ENCODE results near the gene ZNF274.
"Not testable (repeated sequence)": the region's sequence is repeated elsewhere in the genome, so short reads cannot be mapped to it uniquely, and the experiment has no call there.

ZNF274 gene

DNA sequence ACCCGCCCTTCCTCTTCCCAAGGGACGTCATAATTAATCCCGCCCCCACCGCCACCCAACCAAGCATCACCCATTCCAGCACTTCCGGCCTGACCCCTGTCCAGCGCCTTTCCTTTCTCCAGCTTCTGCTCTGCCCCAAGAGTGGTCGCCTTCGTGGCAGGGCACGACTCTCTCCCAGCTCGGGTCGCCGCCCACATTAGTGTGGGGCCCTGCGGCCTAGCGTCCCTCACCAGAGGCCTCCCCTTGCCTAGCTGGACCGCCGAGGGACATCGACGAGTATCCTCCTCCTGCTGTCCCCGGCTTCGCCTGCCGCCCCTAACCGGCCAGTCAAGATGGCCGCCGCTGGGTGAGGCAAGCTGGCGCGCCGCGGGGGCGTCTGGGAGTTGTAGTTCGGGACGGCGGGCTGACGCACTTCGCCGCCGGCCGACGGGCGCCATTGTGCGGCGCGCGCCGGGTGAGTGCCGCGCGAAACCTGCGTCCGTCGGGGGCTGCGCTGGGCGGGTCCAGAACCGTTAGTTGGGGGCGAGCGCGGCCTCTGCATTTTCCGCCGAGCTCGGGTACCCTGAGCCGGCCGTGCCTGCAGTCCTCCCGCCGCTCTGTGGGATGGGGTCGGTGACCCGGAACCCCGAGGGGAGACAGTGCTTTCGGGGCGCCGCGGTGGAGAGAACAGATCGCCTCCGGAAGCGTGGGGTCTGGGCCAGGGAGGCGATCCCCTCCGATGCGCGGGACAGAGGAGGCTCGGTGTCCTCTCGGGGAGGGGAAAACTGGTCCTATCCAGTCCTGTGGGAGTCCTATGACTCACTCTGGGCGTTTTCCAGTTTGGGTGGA lies at the start of gene ZNF274:
Gene ZNF274 (plus strand): TSS at position 73 of the 828 bp plus-strand sequence. CDS start 905 bp downstream, outside the sequence.
- peak; percentile 86 for DNase-seq (ENCODE audit: low read depth)

DNA sequence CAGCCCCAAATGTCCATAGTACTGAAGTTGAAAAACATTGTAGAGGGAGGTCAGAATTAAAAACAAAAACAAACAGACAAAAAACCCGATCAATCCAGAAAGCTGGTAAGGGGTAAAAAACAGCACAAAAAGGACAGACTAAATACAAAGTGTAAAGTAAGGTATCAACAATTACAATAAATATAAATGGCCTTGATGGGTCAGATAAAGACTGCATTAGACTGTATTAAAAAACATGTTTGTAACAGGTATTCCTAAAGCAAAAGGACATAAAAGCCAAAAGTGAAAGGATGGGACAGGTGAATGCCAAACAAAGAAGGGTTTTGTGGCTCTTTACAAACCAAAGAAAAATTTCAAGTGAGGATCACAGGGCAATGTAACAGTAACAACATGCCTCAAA lies 48.6 kb upstream of the ZNF274 start:
- DNase-seq (ENCODE audit: low read depth) = no peak

DNA sequence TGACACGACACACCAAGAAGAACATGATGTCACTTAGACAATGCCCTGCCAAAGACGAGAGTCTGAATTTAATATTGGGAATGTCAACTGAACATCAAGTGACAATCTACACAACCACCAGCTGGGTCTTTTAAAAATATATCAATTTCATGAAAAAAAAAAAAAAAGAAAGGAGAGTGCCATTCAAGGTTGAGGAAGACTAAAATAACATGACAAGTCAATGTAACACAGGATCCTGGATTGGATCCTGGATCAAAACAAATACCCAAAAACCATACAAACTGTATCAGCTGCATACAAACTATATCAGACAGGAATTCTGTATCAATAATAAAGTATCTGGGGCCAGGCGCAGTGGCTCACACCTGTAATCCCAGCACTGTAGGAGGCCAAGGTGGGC lies 37.0 kb upstream of the ZNF274 start:
- DNase-seq (ENCODE audit: low read depth) = no peak

DNA sequence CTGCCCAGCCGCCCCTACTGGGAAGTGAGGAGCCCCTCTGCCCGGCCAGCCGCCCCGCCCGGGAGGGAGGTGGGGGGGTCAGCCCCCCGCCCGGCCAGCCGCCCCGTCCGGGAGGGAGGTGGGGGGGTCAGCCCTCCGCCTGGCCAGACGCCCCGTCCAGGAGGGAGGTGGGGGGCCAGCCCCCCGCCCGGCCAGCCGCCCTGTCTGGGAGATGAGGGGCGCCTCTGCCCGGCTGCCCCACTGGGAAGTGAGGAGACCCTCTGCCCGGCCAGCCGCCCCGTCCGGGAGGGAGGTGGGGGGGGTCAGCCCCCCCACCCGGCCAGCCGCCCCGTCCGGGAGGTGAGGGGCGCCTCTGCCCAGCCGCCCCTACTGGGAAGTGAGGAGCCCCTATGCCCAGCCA lies 35.4 kb upstream of the ZNF274 start:
- not testable (repeated sequence) for DNase-seq (ENCODE audit: low read depth)

DNA sequence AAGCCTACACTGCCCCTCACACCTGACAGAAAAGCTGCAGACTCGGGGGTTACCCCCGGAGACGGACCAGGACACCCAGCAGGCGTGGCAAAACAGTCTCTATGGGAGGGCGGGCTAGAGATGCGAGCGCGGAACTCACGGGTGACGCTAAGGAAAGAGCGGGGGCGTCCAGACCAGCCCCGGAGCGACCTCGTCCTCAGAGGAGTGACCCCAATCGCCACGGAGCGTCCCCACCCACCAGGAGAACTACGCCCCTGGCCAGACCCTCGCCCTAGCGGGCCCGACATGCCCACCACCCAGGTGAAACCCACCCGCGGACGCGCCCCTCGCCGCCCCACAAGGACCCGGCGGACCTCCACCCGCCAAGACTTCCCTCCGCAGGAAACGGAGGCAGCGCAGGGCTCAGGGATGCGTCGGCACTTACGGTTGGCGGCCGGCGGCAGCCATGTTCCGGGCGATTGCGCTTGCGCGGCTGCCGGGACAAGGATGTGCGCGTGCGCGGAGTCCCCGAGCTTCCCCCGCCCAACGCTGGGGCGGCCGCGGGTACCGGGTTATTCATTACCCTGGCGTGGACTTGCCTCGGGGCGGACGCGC lies 32.4 kb upstream of the ZNF274 start, which contains the start of gene ZNF329:
Gene ZNF329 (minus strand): TSS at position 462 of the 594 bp plus-strand sequence. CDS start 21,286 bp downstream, outside the sequence.
- peak; percentile 92 for DNase-seq (ENCODE audit: low read depth)

DNA sequence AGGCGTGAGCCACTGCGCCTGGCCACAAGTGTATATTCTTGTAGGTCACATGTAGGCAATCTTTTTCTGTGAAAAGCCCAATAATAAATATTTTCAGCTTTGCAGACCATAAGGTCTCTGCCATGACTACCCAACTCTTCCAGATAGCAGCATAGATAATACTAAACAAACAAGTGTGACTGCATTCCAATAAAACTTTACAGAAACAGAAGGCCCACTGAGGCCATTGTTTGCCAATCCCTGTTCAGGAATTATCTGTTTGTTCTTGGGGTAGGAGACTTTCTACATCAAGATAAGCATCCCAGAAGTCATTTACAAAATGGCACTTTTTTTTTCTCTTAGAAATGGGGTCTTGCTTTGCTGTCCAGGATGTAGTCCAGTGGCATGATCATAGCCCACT lies 29.5 kb upstream of the ZNF274 start:
- no peak for DNase-seq (ENCODE audit: low read depth)

DNA sequence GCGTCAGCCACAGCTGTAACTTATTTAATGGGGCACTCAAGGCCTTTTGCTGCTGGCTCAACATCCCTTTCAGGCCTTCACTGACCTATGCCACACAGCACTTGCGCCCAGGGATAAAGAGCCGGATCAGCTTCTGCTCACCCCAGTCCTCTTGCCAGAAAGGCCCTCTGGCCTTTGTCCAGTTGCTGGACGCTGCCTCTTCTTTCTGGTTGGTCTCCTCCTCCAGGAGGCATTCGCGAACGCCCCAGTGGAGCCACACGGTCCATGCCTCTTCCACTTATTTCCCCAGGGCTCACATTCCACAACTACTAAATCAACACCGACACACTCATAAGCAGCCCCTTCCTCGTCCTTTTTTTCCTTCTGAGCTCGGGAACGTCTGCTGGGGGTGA lies 28.6 kb upstream of the ZNF274 start:
- DNase-seq (ENCODE audit: low read depth) = no peak

DNA sequence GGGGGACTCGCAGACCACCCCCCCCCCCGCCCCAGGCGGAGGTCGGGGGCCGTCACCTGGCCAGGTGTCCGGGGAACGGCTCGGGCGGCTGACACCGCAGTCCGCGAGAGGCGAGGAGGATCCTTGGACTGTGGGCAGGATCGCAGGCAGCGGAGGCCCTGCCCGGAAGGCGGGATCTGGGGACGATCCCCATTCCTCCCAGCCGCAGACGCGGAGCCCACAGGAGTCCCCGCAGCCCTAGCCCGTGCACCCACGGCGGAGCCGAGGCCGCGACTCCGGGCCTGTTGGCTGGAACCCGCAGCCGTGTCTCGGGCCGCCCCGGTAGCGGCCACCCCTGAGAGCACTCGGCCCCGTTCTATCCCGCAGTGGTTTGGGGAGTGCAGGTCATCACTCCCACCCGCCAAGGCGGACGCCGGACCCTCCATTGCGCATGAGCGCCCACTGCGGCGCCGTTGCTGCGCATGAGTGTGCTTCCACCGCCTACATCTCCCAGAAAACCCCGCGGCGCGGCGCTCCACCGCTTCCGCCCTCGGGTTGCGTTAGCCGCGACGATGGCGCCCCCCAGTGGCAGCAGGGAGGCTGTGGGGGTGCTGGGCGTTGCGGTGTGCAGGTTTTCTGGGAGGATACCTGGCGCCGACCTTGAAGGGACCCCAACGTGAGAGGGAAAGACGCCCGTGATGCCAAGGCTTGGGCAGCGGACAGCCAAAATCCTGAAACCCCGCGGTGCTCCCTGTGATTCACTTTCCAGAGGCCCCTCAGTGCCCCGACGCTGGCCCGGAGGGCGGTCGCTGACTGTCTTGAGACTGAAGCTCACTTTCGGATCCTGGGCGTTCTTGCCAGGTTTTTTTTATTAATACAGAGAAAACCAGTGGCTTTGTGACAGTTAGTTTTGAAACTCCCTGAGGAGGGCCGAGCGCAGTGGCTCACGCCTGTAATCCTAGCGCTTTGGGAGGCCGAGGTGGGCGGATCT lies 27.9 kb upstream of the ZNF274 start:
- peak; percentile 97 for DNase-seq (ENCODE audit: low read depth)

DNA sequence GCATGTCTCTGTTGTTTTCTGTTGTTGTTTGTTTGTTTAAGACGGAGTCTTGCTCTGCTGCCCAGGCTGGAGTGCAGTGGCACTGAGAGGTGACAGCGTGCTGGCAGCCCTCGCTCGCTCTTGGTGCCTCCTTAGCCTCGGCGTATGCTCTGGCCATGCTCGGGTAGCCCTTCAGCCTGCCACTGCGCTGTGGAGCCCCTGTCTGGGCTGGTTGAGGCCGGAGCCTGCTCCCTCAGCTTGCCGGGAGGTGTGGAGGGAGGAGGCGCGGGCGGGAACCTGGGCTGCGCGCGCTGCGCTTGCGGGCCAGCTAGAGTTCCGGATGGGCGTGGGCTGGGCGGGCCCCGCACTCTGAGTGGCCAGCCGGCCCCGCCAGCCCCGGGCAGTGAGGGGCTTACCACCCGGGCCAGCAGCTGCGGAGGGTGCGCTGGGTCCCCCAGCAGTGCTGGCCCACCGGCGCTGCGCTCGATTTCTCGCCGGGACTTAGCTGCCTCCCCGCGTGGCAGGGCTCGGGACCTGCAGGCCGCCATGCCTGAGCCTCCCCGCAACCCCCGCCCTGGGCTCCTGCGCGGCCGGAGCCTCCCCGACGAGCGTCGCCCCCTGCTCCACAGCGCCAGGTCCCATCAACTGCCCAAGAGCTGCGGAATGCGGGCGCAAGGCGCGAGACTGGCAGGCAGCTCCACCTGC lies 25.7 kb upstream of the ZNF274 start:
- DNase-seq (ENCODE audit: low read depth) = no peak

DNA sequence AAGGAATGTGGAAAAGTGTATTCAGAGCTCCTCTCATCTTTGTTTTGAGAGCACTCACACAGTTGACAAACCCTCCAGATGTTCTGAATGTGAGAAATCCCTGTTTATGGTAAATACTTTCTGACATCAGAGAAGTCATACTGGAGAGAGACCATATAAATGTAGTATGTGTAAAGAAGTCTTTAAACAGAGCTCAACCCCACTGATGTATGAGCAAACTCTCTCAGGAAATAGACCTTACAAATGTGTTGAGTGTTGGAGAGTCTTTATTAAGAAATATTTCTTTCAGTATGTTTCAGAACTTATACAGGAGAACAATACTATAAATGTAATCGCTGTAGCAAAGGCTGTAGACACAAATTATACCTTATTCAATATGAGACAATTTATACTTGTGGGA lies 16.6 kb upstream of the ZNF274 start:
- no peak for DNase-seq (ENCODE audit: low read depth)

DNA sequence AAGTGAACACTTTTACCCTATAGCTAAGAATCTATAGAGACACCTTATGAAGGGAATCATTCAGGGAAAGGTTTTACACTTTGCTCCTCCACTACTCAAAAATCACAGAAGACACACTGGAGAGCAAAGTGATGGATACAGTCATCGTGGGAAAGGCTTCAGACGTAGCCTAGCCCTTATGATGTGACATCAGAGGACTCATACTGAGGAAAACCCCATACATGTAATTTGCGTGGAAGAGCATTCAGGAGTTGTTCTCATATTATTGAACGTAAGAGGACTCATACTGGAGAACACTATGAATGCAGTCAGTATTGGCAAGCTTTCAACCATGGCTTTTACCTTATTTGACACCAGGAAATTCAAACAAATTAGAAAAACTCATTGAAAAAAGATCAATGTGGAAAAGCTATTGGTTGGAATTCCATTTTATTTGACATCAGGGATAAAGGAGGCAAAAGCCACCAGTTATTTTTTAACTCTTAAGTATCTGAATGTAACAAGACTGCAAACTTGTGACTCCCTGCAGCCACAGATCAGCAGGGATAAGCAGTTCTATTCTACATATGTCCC lies 16.1 kb upstream of the ZNF274 start:
- DNase-seq (ENCODE audit: low read depth) = no peak

DNA sequence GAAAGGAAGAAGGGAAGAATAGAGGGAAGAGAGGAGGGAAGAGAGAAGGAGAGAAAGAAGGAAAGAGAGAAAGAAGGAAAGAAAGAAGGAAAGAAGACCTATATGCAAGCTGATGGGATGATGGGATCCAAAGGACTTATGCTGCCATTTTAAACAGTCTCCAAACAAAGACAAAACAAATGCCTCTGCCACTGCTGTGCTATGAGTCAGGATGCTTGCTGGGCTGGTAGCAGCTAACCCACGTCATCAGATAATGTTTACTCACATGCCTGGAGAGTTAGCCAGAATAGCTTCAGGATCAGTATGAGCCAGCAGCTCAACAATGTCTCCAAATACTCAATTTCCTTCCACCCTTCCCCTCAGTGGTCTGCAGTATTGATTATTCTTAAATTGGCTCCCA lies 12.0 kb upstream of the ZNF274 start:
- DNase-seq (ENCODE audit: low read depth) = no peak

DNA sequence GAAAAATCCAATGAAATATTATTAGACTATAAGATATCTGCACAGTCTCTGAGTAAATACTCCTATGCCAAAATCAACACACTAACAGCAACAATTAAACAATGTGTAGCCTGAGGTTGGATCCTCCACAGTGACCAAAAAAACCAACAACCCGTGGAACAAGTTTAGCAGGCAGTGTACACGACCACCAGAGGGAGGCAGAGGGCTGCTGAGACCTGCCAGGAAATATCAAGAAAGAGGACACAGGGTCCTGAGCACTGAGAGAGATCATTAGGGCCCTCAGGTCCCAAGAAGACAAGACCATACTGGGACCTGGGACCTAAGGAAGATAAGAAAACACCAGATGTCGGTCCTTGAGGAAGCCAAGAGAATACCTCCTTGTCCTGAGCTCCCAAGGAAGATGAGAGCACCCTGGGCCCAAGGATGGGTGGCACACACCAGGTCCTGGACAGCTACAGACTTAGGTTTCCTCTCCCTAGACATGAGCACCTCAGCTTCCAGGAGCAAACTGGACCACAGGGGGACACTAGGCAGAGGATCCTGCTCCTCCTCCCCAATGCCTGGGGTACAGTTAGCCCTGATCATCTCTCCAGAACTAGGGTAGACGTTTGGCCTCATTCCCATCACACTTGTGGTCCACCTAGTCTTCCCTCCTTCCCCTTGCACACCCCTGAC lies 822 bp upstream of the ZNF274 start:
- peak; percentile 37 for DNase-seq (ENCODE audit: low read depth)

DNA sequence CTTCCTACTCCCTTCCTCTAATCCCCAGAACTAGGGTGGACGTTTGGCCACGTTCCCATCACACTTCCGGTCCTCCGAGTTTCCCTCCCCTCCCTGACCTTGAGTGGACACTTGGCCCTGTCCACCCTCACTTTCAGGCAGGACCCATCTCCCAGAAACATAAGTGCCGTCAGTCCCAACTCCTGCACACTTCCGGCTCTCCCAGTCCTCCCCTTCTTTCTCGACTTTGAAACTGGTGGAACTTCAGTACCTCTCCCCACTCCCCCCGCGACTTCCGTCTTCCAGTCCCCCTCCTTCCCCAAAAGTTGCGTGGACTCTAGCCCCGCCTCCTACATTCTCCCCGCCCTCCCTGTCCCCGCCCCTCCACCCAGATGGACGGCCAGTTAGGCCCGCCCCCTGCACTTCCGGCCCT lies 278 bp upstream of the ZNF274 start:
- no peak for DNase-seq (ENCODE audit: low read depth)

DNA sequence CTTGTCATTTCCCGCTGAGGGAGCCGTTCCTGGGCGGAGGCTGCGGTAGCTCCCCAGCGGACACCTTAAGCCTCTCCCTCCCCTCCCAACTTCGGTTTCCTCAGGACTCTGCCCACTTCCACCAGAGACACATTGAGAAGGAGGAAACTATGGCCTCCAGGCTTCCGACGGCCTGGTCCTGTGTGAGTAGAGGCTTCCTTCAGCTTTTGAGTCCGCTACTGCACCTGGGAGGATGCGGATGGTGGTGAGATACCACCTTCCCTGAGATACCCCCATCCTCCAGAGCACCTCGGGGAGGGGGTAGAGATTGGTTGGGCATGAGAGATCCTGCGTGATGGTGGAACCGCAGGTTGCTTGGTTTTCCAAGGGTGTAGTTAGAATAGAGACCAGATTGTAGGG lies 955 bp downstream of the ZNF274 start:
- no peak for DNase-seq (ENCODE audit: low read depth)

DNA sequence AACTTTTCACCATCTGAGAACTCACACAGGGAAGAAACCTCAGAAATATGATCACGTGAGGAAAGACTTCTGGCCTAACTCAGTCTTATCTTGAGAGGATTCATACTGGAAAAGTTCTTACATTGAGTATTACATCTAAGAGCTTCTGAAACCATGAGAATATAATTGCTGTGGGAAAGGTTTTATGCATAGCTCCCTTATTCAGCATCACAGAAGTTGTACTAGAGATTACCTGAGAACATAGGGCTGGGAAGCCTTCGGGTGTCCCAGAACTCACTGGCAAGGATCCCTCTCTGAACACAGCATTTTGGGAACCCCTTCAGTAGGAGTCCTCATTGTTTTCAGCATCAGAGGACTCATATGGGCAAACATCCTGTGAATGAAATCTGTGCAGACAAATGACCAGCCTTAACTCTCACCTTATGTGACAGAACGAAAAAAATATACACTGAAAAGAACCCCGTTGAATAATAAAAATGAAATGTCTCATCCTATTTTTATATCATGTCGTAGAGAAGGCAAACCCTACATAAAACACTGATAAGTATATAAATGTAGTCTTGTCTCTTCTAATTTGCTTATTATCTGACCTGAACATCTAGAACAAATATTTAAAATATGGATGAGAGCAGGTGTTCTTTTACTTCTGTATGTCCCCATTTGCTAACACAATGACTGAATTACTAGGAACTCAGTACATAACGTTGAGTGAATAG lies 14.2 kb downstream of the ZNF274 start:
- DNase-seq (ENCODE audit: low read depth) = no peak

DNA sequence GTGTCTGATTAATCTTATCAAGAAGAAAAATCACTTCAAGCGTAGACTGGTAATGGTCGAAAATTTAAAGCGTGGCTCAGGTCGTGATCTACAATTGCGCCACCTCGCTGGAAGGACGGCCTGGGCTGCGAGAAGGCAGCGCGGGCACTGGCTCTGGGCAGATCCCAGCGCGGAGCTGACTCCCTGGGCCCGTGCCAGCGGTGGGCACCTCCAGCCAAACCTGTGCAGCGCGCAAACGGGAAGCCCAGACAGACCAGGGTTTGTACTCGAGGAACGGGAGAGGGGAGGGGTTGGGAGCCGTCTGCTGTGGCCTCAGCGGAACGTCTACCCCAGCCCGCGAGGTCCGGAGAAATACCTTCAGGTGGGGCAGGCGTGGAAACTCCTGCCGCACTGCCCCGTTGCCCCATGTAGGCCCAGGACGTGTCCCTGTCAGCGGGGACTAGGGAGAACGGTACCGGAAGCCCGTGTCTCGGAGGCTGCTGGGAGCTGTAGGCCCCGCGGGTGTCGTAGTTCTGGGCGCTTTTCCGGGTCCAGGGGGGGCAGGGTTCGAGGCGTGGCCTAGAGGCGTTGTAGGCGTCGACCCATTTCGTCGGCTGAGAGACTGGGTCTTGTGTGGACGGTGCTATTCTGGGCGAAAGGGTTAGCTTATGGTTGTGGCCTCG lies 21.1 kb downstream of the ZNF274 start:
- DNase-seq (ENCODE audit: low read depth) = no peak

DNA sequence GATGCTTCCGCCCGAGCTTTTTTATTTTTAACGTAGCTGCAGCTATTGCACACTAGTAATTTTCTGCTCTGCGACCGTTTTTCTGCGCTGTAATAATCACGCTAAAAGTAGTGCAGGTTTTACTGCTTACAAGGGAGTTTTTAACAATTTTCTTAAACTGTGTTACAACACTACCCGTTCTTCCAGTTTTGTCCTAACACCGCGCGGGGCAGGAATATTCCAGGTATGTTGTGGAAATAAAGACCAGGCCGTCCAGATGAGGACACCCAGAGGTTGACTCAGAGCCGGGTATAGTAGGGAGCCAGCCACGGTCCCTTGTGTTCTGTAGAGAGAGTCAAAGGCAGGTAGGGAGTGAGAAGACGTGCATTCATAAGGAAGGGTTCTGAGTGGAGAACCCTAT lies 21.7 kb downstream of the ZNF274 start:
- DNase-seq (ENCODE audit: low read depth) = no peak

DNA sequence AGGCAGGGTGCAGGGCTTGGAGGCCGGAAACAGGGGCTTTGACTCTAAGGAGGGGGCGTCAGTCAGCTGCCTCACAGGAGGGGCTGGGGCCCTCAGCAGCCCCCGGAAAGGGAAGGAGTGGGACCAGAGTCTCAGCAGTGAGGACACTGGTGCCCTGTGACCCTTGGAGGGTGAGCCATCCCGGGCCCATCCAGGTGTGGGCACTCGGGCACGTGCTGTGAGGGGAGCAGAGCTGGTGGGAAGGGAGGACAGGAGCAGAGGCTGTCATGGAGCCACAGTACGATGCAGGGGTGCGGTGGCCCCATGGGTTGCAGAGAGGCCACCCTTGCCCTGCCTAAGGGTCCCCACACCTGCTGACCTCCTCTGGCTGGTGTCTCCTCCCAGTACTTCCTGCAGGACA lies 26.7 kb downstream of the ZNF274 start:
- DNase-seq (ENCODE audit: low read depth) = no peak

Measured in activated T-cell treated with anti-CD3 and anti-CD28 coated beads for 24 hours (primary cell).